HG03175 (cell line): ENCODE data around the gene CHRM5.

ENCODE experiments used
- ATAC-seq: cut with Tn5 transposase; IDR thresholded peaks from one replicate; pipeline ENCODE4 v1.9.1; 2021; ENCODE audit warnings: mild to moderate bottlenecking, moderate library complexity; ENCODE audit not compliant: unreplicated experiment

The CHRM5 gene

GRCh38 chr15:33968224-33968623, at the start of gene CHRM5:
CHRM5 (plus strand) TSS chr15:33968497; CDS start chr15:34062718, 94,221 bp downstream.
- no peak for ATAC-seq

- no peak for ATAC-seq
Observed at GRCh38 chr15:33923446-33923845, 44.9 kb upstream of the CHRM5 start.

GRCh38 chr15:33926260-33926659, 42.0 kb upstream of the CHRM5 start:
- ATAC-seq, result no peak

- ATAC-seq, result no peak
Observed at GRCh38 chr15:33932734-33933133, 35.6 kb upstream of the CHRM5 start.

- ATAC-seq, result no peak
Observed at GRCh38 chr15:33934396-33934795, 33.9 kb upstream of the CHRM5 start.

- ATAC-seq, result no peak
Observed at GRCh38 chr15:33934921-33935320, 33.4 kb upstream of the CHRM5 start.

GRCh38 chr15:33941279-33942063, 26.8 kb upstream of the CHRM5 start:
- no peak for ATAC-seq

- ATAC-seq, result no peak
Observed at GRCh38 chr15:33946152-33946551, 22.1 kb upstream of the CHRM5 start.

- no peak for ATAC-seq
Observed at GRCh38 chr15:33955945-33956344, 12.4 kb upstream of the CHRM5 start.

GRCh38 chr15:33956397-33956796, 11.9 kb upstream of the CHRM5 start:
- ATAC-seq, result no peak

GRCh38 chr15:33959844-33960548, 8.3 kb upstream of the CHRM5 start:
- no peak for ATAC-seq

- no peak for ATAC-seq
Observed at GRCh38 chr15:33960549-33960935, 7.8 kb upstream of the CHRM5 start.

GRCh38 chr15:33963831-33964664, 4.2 kb upstream of the CHRM5 start:
- peak; percentile 47 for ATAC-seq

- no peak for ATAC-seq
Observed at GRCh38 chr15:33964665-33965040, 3.6 kb upstream of the CHRM5 start.

GRCh38 chr15:33968821-33969220, 524 bp downstream of the CHRM5 start:
- no peak for ATAC-seq

GRCh38 chr15:33971811-33972210, 3.5 kb downstream of the CHRM5 start:
- no peak for ATAC-seq

GRCh38 chr15:33975022-33975565, 6.8 kb downstream of the CHRM5 start:
- no peak for ATAC-seq

GRCh38 chr15:33980159-33980558, 11.9 kb downstream of the CHRM5 start:
- ATAC-seq, result no peak

GRCh38 chr15:33982516-33982915, 14.2 kb downstream of the CHRM5 start:
- no peak for ATAC-seq

- ATAC-seq, result no peak
Observed at GRCh38 chr15:33985287-33985686, 17.0 kb downstream of the CHRM5 start.

- no peak for ATAC-seq
Observed at GRCh38 chr15:33985751-33986150, 17.5 kb downstream of the CHRM5 start.
